NCI-H526 treated with DMSO at 0.1 percent for 48 hours (cell line): ENCODE data around the gene TACC2.
"Not testable (repeated sequence)": the region's sequence is repeated elsewhere in the genome, so short reads cannot be mapped to it uniquely, and the experiment has no call there.

Experiments
- DNase-seq: peaks from one replicate; lab custom pipeline; 2025; lab: John Stamatoyannopoulos, UW

Gene TACC2

DNA sequence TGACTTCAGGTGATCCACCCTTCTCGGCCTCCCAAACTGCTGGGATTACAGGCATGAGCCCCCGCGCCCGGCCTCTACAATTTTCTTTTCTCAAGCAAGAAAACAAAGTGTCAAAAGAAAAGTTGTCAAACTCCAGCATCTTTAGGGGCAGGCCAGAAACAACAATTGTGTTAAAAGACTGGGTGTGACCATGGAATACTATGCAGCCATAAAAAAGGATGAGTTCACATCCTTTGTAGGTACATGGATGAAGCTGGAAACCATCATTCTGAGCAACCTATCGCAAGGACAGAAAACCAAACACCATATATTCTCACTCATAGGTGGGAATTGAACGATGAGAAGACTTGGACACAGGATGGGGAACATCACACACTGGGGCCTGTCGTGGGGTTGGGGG is 34.3 kb downstream of the TACC2 start:
- not testable (repeated sequence) for DNase-seq

- no peak for DNase-seq
Measured at GRCh38 chr10:122029499-122030199, 40.7 kb downstream of the TACC2 start.

- DNase-seq = no peak
Measured at GRCh38 chr10:122030200-122030552, 41.2 kb downstream of the TACC2 start.

GRCh38 chr10:122033224-122033926 is 44.4 kb downstream of the TACC2 start:
- DNase-seq = no peak

- DNase-seq = no peak
Measured at GRCh38 chr10:122034149-122034756, 45.3 kb downstream of the TACC2 start.

- no peak for DNase-seq
Measured at GRCh38 chr10:122040786-122041185, 51.8 kb downstream of the TACC2 start.

GRCh38 chr10:122042836-122043235 is 53.9 kb downstream of the TACC2 start:
- no peak for DNase-seq

GRCh38 chr10:122044045-122044661 is 55.2 kb downstream of the TACC2 start:
- DNase-seq = peak; percentile 30

DNA sequence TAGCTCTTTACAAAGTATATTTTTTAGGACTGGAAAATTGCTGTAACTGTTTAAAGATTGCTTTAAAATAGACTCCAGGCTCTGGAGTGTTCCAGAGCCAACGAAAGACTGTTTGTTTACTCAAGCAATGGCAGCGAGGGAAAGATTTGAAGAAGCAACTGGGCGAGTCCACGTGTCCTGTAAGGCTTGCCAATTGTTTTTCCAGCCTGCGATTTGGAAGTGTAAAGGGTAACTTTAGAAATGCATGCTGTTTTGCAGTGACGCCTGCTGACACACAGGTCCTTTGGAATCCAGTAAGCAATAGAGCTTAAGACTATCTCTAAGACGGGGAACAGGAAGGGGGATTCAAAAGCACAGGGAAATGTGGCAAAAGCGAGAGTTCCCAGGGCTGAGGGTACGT is 55.8 kb downstream of the TACC2 start:
- no peak for DNase-seq

DNA sequence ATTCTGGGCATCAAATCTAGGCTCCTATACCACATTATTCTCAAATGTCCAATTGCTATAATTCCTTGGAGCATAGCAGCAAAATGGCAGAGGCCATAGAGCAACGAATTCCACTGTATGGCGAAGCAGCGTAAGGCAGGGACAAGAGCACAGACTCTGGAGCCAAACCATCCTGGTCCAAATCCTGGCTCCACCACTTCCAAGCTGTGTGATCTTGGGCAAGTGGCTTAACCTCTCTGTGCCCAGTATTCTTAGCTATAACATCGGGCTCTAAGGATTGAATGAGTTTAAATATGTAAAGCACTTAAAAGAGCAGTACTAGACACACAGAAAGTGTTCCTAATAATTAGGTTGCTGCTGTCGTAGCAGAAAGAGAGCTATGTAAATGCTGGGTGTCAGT is 56.2 kb downstream of the TACC2 start:
- DNase-seq = no peak

DNA sequence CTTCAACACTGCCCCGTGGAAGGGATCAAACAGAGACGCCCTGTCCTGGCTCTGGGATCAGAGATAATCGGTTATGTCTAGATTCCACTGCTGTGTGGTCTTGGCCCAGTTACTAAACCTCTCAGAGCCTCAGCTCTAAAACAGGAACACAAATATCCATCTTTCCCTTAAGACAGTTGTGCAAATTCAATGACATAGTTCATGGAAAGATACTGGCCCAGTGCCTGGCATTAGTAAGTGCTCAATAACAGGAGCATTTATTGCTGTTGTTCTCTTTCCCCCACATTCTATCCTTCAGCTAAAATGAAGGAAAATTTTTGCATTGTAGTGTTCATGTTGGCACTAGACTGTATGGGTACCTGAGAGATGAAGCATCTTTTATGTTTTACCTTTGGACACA is 58.6 kb downstream of the TACC2 start:
- DNase-seq = no peak

DNA sequence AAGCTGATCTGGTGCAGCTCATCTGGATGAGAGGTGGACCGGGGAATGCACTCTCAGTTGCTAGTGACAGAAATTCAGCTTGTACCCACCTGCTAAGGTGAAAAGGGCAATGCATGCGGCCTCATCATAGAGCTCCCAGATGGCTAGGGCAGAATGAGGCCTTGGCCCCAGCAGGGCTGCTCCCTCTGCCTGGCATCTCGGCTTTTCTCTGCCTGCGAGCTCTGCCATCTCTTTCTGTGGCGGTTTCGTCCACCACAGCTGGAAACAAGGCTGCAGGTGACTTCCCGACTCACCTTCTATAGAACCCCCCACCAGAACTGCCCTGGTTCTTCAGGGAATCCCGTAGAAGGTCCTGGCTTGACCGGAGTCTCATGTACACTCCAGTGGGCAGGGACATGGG is 60.1 kb downstream of the TACC2 start:
- no peak for DNase-seq

- no peak for DNase-seq
Measured at GRCh38 chr10:122050311-122050710, 61.3 kb downstream of the TACC2 start.

DNA sequence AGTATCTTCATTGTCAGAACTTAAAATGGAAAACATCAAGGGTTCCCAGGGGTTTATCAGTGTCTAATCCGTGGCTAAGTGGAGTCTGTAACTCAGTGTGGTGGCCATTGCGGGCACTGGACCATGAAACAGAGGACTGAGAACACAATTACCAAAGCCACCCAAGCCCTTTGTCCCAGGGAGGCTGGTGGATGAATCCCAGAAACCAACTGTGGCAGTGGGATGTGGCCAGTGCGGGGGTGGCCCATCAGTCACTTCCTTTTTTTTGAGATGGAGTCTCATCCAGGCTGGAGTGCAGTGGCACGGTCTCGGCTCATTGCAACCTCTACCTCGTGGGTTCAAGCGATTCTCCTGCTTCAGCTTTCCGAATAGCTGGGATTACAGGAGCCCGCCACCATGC is 61.8 kb downstream of the TACC2 start:
- DNase-seq = no peak

DNA sequence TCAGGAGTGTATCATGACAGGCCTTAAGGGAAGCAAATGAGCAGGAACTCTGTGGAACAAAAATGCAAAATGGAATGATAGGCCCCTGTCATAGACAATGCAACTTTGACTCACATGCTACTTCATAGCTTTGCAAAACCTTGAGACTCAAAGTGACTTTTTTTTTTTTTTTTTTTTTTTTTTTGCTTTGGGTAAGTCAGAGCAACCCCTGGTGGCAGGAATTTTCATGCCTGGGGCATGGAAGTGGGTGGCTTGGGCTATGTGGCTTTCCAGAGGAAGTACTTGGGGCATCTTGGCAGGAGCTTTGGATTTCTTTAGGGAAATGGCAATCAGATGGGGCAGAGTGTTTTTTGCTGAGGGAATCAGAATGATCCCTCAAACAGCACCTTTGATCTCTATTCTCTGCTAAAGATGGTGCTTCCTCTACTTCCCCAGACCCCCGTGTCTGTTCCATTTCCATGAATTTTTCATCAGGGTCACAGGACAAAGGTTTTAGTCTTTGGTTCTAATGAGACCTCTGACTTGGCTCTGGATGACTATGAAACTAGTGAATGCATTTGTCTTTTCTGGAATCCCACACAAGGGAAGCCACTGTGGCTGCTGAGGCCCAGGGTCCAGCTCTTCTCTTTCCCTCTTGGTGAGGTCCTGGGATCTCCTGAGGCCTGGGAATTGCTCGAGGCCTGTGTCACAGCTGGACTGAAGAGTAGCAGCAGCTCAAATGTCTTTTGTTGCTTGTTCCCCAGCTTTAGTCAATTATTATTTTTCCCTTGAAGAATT is 62.8 kb downstream of the TACC2 start:
- DNase-seq = no peak

DNA sequence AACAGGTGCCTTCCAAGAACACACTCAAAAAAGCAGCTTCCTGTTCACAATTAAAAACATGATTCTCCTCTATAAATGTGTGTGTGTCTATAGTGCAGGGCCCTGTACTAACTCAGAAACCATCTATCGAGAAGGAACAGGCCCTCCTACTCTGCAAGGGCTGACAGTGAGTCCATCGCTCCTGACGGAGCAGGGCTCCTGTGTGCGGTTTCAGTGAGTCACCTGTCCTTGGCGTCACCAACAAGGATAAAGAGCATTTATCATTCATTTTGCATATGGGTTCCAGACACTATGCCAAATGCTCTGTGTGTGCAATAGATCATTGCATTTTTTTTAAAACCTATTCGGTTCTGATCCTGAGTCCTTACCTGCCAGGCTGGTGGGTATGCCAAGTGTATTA is 63.7 kb downstream of the TACC2 start:
- no peak for DNase-seq

- no peak for DNase-seq
Measured at GRCh38 chr10:122053314-122053713, 64.4 kb downstream of the TACC2 start.

DNA sequence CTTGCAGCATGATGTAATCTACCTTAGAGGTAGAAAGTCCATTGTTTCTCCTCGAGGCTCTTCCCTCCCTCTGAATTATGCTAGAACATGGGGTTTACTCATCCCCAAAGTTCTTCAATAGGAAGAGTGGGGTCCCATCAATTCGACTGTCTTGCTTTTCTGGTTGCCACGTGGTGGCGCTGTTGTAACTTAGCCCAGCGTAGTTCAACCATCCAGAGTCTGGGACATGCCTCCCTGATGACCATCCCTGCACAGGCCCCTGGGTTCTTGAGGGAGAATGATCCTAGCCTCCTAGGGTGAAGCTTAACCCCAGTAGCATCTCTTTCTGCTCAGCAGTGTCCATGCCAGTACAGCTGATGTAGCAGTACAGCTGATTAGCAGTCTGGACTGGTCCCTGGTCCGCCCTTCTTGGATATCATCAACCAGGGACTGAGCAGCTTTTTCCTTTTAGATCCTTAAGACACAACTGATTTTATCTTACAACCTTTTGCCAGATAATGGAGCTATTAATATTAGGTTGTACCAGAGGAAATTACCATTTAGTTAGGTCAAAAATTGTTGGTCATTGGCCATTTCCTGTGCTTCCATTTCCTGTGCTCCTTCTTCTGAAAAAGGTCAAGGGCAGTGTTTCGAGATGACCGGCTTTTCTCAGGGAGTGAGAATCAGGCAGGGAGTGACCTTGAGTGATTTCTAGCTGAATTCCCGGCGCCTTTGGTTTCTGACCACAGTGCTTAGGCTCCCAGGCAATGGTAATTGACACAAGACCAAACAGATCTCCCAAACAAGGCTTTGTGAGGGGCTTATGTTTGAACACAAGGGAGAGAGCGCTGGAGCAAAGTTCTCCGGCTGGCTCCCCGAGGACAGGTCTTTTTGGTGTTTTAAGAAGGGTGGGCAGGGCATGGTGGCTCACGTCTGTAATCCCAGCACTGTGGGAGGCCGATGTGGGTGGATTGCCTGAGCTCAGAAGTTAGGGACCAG is 65.4 kb downstream of the TACC2 start:
- no peak for DNase-seq

- DNase-seq = no peak
Measured at GRCh38 chr10:122055252-122055651, 66.3 kb downstream of the TACC2 start.

DNA sequence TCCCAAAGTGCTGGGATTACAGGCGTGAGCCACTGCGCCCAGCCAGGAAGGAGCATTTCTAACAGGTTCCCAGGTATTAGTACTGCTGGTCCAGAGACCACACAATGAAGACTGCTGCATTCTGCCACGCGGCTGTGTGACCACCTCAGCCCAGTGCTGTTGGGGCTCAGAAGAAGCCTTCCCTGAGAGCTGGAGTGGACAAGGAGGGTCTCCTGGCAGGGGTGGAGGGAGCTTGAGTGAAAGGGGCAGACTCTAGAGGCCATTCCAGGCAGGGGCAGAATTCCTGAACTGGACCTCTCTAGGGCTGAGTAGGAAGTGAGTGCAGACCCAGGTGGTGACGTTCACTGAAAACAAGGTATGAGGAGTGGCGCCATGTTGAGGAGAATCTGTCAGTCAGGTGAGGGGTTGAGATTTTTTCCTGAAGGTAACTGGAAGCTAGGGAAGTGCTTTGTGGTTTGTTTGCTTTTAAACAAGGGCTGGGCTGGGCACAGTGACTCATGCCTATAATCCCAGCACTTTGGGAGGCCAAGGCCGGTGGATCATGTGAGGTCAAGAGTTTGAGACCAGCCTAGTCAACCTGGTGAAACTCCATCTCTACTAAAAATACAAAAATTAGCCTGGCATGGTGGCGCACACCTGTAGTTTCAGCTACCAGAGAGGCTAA is 67.6 kb downstream of the TACC2 start:
- DNase-seq = no peak
